Breast epithelium (tissue), 3 donors: Measurements from ENCODE around the gene IDH3A.

Source experiments
- POLR2A ChIP-seq: fragments of 450-650 bp; IDR thresholded peaks from one replicate; pipeline ENCODE4 v1.6.1; 2016; ENCODE audit warnings: antibody characterized with exemption, mild to moderate bottlenecking, moderate library complexity
- POLR2AphosphoS5 ChIP-seq, 3 donors: sonication (generic); formaldehyde crosslinking; IDR thresholded peaks; one replicate each; pipeline ENCODE4 v1.6.1; 2017; ENCODE audit warnings: antibody characterized with exemption in 3 of 3
- TF ChIP-seq, protein P1 (sequence below), 3 donors: fragments of 450-650 bp; IDR thresholded peaks; one replicate each; pipeline ENCODE4 v1.5.1; 2016 to 2017; ENCODE audit warnings: antibody characterized with exemption in 3 of 3, mild to moderate bottlenecking in 3 of 3, moderate library complexity in 3 of 3

DNA sequence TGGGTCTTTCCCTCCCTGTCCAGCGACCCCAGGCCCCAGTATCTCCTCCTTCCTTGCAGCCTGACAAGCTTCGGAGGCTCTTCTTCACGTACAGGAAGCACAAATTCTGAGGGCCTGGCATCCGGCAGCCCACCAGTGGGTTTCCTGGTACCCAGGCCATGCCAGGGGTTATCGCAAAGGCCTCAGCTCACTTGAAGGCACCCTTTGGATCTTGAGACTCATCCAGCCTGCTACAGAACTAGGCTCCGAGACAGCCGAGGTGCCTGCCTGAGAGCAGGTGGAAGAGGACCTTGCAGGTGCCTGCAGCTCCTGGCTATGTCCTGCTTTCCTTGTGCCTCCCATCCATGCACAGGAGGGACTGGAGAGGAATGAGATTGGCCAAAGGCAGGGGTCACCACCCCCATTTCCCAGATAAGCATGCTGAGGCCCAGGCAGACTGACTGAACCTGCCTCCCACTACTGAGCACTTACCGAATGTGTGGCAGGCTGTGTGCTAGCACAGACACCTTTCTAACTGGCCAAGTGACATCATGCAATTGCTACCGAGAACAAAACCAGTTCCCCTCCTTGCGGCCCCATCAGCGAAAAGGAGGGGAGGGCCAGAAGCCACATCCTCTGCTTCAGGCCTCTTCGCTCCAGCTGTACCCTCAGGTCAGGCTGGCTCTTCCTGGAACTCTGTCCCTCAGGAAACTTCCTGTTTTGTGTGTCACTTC is 45.6 kb upstream of the IDH3A start:
- no peak for TF ChIP-seq POLR2A
- TF ChIP-seq, protein P1, sequence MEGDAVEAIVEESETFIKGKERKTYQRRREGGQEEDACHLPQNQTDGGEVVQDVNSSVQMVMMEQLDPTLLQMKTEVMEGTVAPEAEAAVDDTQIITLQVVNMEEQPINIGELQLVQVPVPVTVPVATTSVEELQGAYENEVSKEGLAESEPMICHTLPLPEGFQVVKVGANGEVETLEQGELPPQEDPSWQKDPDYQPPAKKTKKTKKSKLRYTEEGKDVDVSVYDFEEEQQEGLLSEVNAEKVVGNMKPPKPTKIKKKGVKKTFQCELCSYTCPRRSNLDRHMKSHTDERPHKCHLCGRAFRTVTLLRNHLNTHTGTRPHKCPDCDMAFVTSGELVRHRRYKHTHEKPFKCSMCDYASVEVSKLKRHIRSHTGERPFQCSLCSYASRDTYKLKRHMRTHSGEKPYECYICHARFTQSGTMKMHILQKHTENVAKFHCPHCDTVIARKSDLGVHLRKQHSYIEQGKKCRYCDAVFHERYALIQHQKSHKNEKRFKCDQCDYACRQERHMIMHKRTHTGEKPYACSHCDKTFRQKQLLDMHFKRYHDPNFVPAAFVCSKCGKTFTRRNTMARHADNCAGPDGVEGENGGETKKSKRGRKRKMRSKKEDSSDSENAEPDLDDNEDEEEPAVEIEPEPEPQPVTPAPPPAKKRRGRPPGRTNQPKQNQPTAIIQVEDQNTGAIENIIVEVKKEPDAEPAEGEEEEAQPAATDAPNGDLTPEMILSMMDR (IDR thresholded peaks at IDR 0.05) = no peak
- TF ChIP-seq POLR2AphosphoS5 (IDR thresholded peaks at IDR 0.05) = no peak
